HG03354 (cell line): Measurements from ENCODE around the gene SH2D7.
"Not testable (repeated sequence)": the region's sequence is repeated elsewhere in the genome, so short reads cannot be mapped to it uniquely, and the experiment has no call there.

Experiments
- ATAC-seq: cut with Tn5 transposase; IDR thresholded peaks from one replicate; pipeline ENCODE4 v1.9.1; 2021; ENCODE audit warnings: mild to moderate bottlenecking; ENCODE audit not compliant: unreplicated experiment, poor library complexity, severe bottlenecking

Gene SH2D7

GRCh38 chr15:78129077-78129750, 36.9 kb downstream of the SH2D7 start:
- ATAC-seq: no peak

- no peak for ATAC-seq
Measured at GRCh38 chr15:78129751-78130287, 37.5 kb downstream of the SH2D7 start.

GRCh38 chr15:78130466-78131294, 38.3 kb downstream of the SH2D7 start:
- ATAC-seq: peak; percentile 57

GRCh38 chr15:78131295-78132061, 39.1 kb downstream of the SH2D7 start, which contains the start of gene CIB2:
Gene CIB2, minus strand, starts transcription at chr15:78131445. Its CDS starts 230 bp downstream, at chr15:78131215.
- peak; percentile 88 for ATAC-seq

GRCh38 chr15:78133801-78134200, 41.4 kb downstream of the SH2D7 start:
- ATAC-seq: no peak

- no peak for ATAC-seq
Measured at GRCh38 chr15:78139578-78139977, 47.2 kb downstream of the SH2D7 start.

- no peak for ATAC-seq
Measured at GRCh38 chr15:78140292-78140691, 47.9 kb downstream of the SH2D7 start.

GRCh38 chr15:78142332-78142731, 50.0 kb downstream of the SH2D7 start:
- ATAC-seq: no peak

GRCh38 chr15:78146425-78147154, 54.2 kb downstream of the SH2D7 start:
- ATAC-seq: no peak

- ATAC-seq: no peak
Measured at GRCh38 chr15:78147566-78147965, 55.2 kb downstream of the SH2D7 start.

GRCh38 chr15:78148392-78149067, 56.2 kb downstream of the SH2D7 start:
- ATAC-seq: no peak

GRCh38 chr15:78149068-78149804, 56.9 kb downstream of the SH2D7 start, which contains the start of gene IDH3A:
Gene IDH3A, plus strand, starts transcription at chr15:78149362. Its CDS starts 42 bp downstream, at chr15:78149404.
- peak; percentile 87 for ATAC-seq

- peak; percentile 1 for ATAC-seq
Measured at GRCh38 chr15:78149805-78150751, 57.7 kb downstream of the SH2D7 start.

GRCh38 chr15:78151075-78151474, 58.7 kb downstream of the SH2D7 start:
- ATAC-seq: not testable (repeated sequence)
